A673 (cell line): ENCODE results near the gene TPK1. TPM values are rescaled to one million over a fixed set of nuclear protein-coding genes. Genes with fewer than 3 reads are reported as not detected.
A peak's percentile ranks its signal among the peaks of the same experiment; 100 is the strongest.

Source experiments
- BruUV-seq: library from RNA; stranded (reverse); fragments of 400-500 nt; replicated peaks from 2 replicates; lab custom pipeline; 2021; lab: Mats Ljungman, UMichigan
- CTCF ChIA-PET: fragments of 300-600 bp; sonication (Branson Sonifier 250); formaldehyde crosslinking; loops from one replicate; lab custom pipeline; 2022; ENCODE audit warnings: antibody characterized with exemption; lab: Charles Lee
- POLR2A ChIA-PET: fragments of 300-600 bp; sonication (Branson Sonifier 250); formaldehyde crosslinking; loops from one replicate; lab custom pipeline; 2022; ENCODE audit warnings: antibody characterized with exemption; ENCODE audit not compliant: low non-redundant PET; lab: Charles Lee
- DNase-seq: peaks from one replicate; pipeline ENCODE4 v3.0.0-alpha.2; 2015; ENCODE audit warnings: low spot score
- H3K27ac ChIP-seq: fragments of 200-600 bp; sonication (generic); 2 replicates; pipeline ENCODE4 v1.5.1; 2016; ENCODE audit warnings: mixed run types, low read depth, mild to moderate bottlenecking, mixed read lengths, antibody characterized with exemption, low read length; ENCODE audit not compliant: poor library complexity, severe bottlenecking
- H3K27me3 ChIP-seq: fragments of 200-600 bp; sonication (generic); replicated peaks from 2 replicates; pipeline ENCODE4 v1.6.1; 2017; ENCODE audit warnings: mixed run types, low read depth, mild to moderate bottlenecking, mixed read lengths, antibody characterized with exemption, low read length; ENCODE audit not compliant: insufficient read depth, poor library complexity
- H3K36me3 ChIP-seq: fragments of 200-600 bp; sonication (generic); 2 replicates; pipeline ENCODE4 v1.6.1; 2016; ENCODE audit warnings: mixed run types, mild to moderate bottlenecking, mixed read lengths, antibody characterized with exemption, low read length; ENCODE audit not compliant: insufficient read depth, poor library complexity, severe bottlenecking
- H3K4me1 ChIP-seq: fragments of 200-600 bp; sonication (generic); 2 replicates; pipeline ENCODE4 v1.6.1; 2017; ENCODE audit warnings: mixed run types, mild to moderate bottlenecking, mixed read lengths, antibody characterized with exemption, low read length; ENCODE audit not compliant: insufficient read depth, poor library complexity, severe bottlenecking
- H3K4me3 ChIP-seq: fragments of 200-600 bp; sonication (generic); 2 replicates; pipeline ENCODE4 v1.5.1; 2016; ENCODE audit warnings: low read depth, mixed run types, mild to moderate bottlenecking, mixed read lengths, low read length; ENCODE audit not compliant: poor library complexity, severe bottlenecking
- H3K9me3 ChIP-seq: fragments of 200-600 bp; sonication (generic); 2 replicates; pipeline ENCODE4 v1.6.1; 2016; ENCODE audit warnings: mixed run types, low read depth, mild to moderate bottlenecking, mixed read lengths, antibody characterized with exemption, low read length; ENCODE audit not compliant: poor library complexity, severe bottlenecking
- CTCF ChIP-seq: fragments of 300-800, 200-600 bp; sonication (generic); conservative IDR thresholded peaks from 2 replicates; pipeline ENCODE4 v1.5.1; 2017; ENCODE audit warnings: low read depth, mild to moderate bottlenecking, antibody characterized with exemption, low read length, moderate library complexity, mixed read lengths
- EZH2 ChIP-seq: fragments of 200-600 bp; sonication (generic); IDR thresholded peaks from 2 replicates; pipeline ENCODE4 v1.6.1; 2017; ENCODE audit warnings: borderline replicate concordance, low read depth, mild to moderate bottlenecking, mixed read lengths, antibody characterized with exemption, low read length; ENCODE audit not compliant: poor library complexity, severe bottlenecking
- intact Hi-C: fragments of 100-400 bp; cut with micrococcal nuclease; formaldehyde crosslinking; loops from one replicate; pipeline ENCODE4 v1.10.0; 2022; ENCODE audit not compliant: unreplicated experiment
- total RNA-seq: library from RNA; stranded (reverse); gene quantifications from 2 replicates; pipeline ENCODE4 v1.2.3, GENCODE V29; 2021

The TPK1 gene
- total RNA-seq, 1 experiment from 2014 or later, result 3.5 TPM

- TF ChIP-seq CTCF, result no peak
- TF ChIP-seq EZH2, result no peak
- H3K27ac ChIP-seq, result no peak overlapping the region
- POLR2A ChIA-PET, result no interaction called here
- H3K4me1 ChIP-seq, result no peaks in the 10 kb centered on the region
- no peaks in the 10 kb centered on the region for H3K27me3 ChIP-seq
- intact Hi-C loops, result no loop called here
- H3K4me3 ChIP-seq, result no peak overlapping the region
- H3K36me3 ChIP-seq, result no peaks in the 10 kb centered on the region
- CTCF ChIA-PET, result no interaction called here
- no TSS peak for BruUV-seq
- no peak for DNase-seq
- H3K9me3 ChIP-seq, result no peaks in the 10 kb centered on the region
These were observed 396.1 kb downstream of the TPK1 start for GRCh38 chr7:144439717-144440205.

GRCh38 chr7:144438759-144439158 is 397.1 kb downstream of the TPK1 start:
- BruUV-seq, result no TSS peak
- no peaks in the 10 kb centered on the region for H3K9me3 ChIP-seq
- no peaks in the 10 kb centered on the region for H3K4me1 ChIP-seq
- H3K4me3 ChIP-seq, result no peak overlapping the region
- no peak for DNase-seq
- intact Hi-C loops, result no loop called here
- no peak overlapping the region for H3K27ac ChIP-seq
- TF ChIP-seq CTCF, result no peak
- no peak for TF ChIP-seq EZH2
- ChIA-PET CTCF (no interaction called here), POLR2A (no interaction called here)
- no peaks in the 10 kb centered on the region for H3K36me3 ChIP-seq
- no peaks in the 10 kb centered on the region for H3K27me3 ChIP-seq

- POLR2A ChIA-PET, result interaction anchor here (0.6 kb wide), 1 partner anchor 1222 kb away, joined by 3 read pairs; no protein-coding TSS in a partner anchor
- BruUV-seq, result no TSS peak
- Histone ChIP-seq H3K4me3 (no peak overlapping the region), H3K9me3 (no peaks in the 10 kb centered on the region), H3K4me1 (no peaks in the 10 kb centered on the region), H3K27ac (no peak overlapping the region), H3K27me3 (no peaks in the 10 kb centered on the region), H3K36me3 (no peaks in the 10 kb centered on the region)
- CTCF ChIA-PET, result no interaction called here
- DNase-seq, result peak; percentile 79
- intact Hi-C loops, result no loop called here
- TF ChIP-seq CTCF (peak; percentile 79), EZH2 (no peak)
These were observed 398.3 kb downstream of the TPK1 start for GRCh38 chr7:144437370-144438191.
